GM19397 (cell line): Measurements from ENCODE around the gene UNC119.

Experiments used
- ATAC-seq: cut with Tn5 transposase; IDR thresholded peaks from one replicate; pipeline ENCODE4 v1.9.1; 2021; ENCODE audit warnings: mild to moderate bottlenecking, moderate library complexity; ENCODE audit not compliant: unreplicated experiment

Gene UNC119

DNA sequence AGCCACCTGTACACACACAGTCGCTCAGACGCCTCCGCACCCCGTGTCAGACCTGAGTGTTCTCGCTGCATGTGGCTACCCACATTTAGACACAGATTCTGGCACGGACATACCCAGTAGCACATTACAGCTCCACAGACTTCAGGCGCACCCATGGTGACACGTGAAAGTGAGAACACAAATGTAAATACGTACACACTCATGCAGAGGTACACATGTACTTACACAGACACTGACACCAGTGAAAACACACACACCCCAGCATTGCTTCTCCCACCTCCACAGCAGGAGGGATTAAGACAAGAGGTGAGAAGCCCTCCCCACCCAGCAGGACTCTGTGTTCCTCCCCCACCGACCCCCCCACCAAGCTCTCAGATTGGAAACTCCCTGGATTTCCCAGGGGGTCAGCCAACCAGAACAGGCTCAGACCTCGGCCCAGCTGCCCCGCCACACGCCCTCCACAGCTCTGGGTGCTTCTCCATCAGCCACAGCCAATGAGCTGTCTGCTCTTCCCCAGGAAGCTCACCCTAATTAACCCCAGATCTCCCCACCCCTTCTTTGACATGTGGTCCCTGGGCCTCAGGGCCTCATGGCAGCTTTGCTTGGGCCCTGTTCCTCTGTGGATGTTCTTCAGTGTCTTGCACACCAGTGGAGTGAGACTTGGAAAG, 51.6 kb downstream of the UNC119 start:
- peak; percentile 70 for ATAC-seq

DNA sequence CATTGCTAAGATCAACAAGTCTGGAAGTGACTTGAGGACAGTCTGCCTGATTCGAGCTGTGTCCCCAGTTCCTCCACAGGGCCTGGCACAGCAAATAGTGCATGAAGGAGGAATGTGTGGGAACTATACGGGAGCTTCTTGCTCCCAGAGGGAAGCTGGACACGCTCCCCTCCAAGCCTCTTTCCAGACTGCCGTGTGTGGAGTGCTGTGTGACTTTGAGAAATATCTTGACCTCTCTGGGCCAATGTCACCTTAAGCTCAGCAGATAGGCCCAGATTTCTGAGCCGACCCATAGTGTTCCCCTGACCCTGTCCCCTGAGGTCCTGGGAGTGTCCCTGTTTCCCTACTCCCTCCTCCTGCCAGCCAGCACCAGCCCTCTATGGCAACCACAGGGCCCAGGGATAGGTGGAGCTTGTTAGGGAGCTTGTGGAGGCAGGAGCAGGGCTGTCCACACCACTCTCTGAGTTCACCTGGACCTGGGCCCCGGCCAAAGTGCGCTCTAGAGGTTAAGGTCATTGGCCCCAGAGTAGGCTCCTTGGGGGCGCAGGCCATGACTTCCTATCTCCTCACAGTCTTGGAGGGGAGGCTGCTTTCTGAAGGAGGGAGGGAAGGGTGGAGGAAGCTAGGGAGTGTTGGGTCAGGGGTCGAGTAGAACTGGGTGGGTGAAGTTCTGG, 52.6 kb downstream of the UNC119 start:
- ATAC-seq: no peak

DNA sequence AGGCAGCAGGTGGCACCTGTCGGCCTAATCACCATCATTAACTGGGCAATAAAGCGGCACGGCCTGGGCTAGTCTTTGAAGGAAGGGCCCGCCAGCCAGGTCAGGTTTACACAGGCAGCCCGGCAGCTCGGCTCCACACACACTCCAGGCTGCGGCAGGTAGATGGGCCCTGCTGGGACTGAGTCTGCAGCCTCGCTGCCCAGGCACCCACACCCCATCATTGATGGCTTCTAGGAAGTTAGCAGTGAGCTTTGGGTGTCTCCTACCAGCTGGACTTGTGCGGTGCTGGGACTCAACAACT, 53.1 kb downstream of the UNC119 start:
- no peak for ATAC-seq

DNA sequence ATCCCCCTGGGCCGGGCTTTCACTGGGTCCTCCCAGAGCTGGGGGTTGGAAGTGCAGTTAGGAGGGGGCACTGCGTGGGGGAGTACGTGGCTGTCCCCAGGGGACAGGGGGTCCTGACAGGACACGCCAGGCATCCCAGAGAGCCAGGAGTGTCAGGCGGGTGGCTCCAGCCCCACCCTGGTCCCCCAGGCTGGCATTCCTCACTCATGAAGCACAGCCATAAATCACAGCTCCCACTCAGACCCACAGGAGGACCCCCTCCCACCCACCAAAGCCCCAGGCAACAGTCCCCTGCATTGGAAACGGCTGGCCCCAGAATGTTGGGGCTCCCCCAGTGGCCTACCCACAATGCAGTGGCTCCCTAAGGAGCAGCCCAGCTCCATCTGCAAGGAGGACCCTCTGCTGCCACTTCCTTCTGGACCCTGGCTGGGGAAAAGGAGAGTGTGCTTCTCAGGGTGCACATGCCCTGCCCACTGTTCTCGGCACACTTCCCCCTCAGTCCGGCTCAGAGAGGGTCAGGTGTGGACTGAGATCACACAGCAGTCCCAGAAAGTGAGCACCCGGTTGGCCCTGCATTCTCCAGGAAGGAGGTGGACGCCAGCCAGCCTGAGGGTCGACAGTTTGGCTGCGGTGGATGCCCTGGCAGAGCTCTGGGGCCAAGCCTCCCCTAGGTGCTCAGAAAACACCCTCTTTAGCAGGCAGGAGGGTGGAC, 53.6 kb downstream of the UNC119 start:
- ATAC-seq: no peak

DNA sequence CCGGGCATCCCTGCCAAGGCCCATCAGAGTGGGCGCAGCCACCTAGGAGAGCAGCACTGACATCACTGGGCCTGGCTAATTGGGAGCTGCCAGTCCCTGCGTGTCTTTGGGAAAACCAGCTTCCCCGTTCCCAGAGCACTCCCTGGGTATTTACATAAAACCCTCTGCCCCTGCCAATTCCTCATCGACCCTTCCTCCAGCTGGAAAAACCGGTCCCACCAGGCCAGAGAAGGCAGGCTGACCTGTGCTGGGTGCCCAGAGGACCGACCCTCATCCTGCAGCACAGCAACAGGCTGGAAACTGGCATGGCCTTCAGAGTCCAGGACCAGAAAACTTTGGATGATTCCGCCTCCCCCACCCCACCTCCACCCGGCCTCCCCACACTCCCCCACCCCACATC, 54.5 kb downstream of the UNC119 start:
- no peak for ATAC-seq
